Right kidney (tissue), 1 donor: ENCODE data around the gene RGL3.
"Not testable (repeated sequence)": the region's sequence is repeated elsewhere in the genome, so short reads cannot be mapped to it uniquely, and the experiment has no call there.

Experiments
- DNase-seq: peaks from one replicate; pipeline ENCODE4 v3.0.0-alpha.2; 2016

The RGL3 gene

DNA sequence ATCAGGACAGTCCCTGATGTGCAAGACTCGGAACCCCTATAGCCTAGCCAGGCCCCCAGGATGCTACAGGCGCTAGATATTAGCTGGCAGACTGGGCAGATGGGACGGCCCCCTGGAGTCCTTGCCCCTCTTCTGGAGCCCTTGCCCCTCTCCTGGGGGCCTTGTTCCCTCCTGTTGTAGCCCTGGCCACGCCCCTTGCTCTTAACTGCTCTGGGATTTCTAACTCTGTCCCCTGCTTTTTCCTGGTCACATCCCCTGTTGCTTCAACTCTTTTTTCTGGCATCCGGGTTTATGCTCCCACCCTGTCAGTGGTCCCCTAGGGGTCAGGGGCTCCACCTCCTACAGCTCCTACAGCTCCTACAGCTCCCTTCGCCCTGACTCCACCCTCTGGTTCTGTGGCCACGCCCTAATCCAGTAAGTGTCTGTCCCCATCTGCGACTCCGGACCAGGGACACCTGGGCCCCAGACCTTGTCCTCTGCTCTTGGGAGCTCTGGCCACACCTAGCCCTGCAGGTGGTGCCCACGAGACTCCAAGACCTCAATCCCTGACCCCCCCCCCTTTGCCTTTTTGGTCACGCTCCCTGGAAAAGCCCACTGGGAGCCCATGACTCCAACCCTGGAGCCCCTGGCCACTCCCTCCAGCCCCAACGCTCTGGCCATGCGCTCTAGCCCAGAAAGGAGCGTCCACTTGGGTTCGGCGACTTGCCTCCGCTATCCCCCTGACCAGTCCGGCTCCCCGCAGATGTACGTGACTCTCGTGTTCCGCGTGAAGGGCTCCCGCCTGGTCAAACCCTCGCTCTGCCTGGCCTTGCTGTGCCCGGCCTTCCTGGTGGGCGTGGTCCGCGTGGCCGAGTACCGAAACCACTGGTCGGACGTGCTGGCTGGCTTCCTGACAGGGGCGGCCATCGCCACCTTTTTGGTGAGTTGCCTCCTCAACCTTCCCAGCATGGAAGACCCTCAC lies 57.1 kb downstream of the RGL3 start:
- DNase-seq = no peak

DNA sequence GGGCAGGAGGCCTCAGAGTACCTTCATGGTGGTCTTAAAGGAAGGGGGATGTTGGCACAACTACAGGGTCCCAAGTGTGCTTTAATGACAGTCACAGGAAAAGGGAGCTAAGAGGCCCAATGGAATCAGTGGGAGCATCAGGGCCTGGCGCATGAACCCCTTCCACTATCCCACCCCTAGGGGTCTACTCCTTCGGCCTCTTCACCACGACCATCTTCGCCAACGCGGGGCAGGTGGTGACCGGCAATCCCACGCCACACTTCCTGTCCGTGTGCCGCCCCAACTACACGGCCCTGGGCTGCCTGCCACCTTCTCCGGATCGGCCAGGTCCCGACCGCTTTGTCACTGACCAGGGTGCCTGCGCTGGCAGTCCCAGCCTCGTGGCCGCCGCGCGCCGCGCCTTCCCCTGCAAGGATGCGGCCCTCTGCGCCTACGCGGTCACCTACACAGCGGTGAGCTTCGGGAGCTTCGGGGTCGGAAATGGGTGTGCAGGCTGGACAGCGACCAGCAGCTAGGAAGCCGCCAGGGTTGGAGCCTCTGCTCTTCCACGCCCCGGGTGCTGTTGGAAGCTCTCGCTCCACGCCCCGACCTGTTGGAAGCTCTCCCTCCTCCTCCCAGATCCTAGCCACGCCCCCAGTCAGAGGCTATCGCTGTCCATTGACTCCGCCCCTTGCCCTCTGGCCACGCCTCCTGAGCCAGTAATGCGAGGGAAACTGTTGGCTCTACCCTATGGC lies 57.9 kb downstream of the RGL3 start:
- DNase-seq = peak; percentile 73

GRCh38 chr19:11359421-11359820 lies 59.7 kb downstream of the RGL3 start:
- DNase-seq = no peak

GRCh38 chr19:11356676-11357550 lies 62.2 kb downstream of the RGL3 start:
- no peak for DNase-seq

GRCh38 chr19:11356074-11356397 lies 63.1 kb downstream of the RGL3 start:
- no peak for DNase-seq

DNA sequence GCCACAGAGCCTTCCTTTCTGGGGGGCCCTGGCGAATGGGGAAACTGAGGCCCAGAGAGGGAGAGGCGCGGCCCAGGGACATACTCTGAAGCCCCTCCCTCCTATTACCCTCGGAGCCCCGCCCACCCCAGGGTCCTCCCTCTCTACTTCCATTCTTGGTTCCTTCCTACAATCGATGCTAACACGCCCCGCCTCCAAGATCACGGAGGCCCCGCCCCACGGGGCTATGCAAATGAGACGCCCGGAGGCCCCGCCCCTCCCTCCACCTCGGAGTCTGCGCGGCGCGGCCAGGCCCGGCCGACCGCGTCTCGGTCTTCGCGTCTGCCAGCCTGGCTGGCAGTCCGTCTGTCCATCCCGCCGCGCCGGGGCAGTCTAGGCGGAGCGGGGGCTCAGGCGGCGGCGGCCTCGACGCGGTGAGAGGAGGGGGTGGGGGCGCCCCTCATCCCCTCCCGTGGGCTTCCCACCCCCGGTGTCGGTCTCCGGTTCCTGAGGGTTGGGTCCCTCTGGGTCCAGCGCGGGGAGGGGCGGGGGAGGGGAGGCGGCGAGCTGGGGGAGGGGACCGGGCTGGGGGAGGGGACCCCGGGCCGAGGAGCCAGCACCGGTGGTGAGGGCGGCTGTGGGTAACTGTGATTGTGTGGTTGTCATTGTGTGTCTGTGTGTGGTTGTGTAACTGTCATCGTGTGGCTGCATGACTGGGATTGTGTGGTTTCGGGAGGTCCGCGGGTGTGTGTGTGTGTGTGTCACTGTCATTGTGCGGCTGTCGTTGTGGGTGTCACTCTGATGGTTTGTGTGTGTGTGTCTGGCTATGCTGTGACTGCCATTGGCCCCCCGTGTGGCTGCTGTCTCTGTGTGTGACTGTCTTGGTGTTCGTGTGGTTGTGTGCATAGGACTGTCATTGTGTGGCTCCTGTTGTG lies 63.7 kb downstream of the RGL3 start, which contains the start of gene PLPPR2:
TSS of gene PLPPR2 (plus strand) at position 273 of the 914 bp plus-strand sequence. CDS start 2,242 bp downstream, outside the sequence.
- DNase-seq = peak; percentile 59

GRCh38 chr19:11354102-11354501 lies 65.0 kb downstream of the RGL3 start:
- DNase-seq = not testable (repeated sequence)

GRCh38 chr19:11349171-11349570 lies 69.9 kb downstream of the RGL3 start:
- DNase-seq = no peak

GRCh38 chr19:11347546-11348039 lies 71.5 kb downstream of the RGL3 start:
- no peak for DNase-seq

DNA sequence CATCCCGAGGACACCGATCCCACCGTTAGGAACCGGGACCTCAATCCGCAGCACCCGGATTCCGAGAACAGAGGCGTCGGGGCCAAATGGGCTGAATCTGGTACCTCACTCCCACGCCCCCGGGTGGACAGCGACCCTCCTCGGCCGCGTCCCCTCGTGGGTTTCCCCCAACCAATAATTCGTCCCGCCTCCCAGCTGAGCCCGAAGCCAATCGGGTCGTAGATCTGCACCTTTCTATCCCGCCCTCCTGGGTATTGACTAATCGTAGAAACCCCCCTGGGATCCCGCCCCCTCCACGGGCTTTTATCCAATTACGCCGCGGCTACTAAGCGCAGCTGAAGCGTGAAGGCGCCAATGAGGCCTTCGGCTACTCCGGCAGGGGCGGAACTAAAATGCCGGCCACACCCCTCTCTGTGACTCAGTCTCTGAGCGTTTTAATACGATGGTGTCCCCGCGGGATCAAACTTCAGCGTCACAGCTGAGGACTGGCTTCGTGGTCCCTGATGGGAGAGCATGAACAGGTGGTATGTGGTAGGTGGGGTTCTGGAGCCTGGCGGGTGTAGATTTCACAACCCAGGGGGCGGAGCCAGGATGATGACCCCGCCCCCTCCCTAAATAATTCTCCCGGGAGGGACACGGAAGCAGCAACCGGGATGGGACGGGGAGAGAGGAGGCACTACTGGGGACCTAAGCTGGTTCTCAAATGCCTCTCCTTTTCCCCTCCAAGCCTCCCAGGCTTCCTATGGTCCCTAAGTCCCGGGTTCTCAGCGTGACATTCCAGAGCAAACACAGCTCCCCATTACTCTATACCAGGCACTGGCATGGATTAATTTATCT lies 72.8 kb downstream of the RGL3 start, which contains the start of the genes CCDC159 and TMEM205:
TSS of gene CCDC159 (plus strand) at position 416 of the 837 bp plus-strand sequence. CDS start at position 504, 88 bp downstream.
TSS of gene TMEM205 (minus strand) at position 165 of the 837 bp plus-strand sequence. CDS start 649 bp downstream, outside the sequence.
- peak; percentile 88 for DNase-seq

- no peak for DNase-seq
Observed at GRCh38 chr19:11345122-11345803, 73.9 kb downstream of the RGL3 start.
